ENCODE results near the gene MAP1LC3B.
"Not testable (repeated sequence)": the region's sequence is repeated elsewhere in the genome, so short reads cannot be mapped to it uniquely, and the experiment has no call there.

Gene MAP1LC3B

GRCh38 chr16:87361916-87362619 is 30.1 kb upstream of the MAP1LC3B start:
- DNase-seq: no peak

DNA sequence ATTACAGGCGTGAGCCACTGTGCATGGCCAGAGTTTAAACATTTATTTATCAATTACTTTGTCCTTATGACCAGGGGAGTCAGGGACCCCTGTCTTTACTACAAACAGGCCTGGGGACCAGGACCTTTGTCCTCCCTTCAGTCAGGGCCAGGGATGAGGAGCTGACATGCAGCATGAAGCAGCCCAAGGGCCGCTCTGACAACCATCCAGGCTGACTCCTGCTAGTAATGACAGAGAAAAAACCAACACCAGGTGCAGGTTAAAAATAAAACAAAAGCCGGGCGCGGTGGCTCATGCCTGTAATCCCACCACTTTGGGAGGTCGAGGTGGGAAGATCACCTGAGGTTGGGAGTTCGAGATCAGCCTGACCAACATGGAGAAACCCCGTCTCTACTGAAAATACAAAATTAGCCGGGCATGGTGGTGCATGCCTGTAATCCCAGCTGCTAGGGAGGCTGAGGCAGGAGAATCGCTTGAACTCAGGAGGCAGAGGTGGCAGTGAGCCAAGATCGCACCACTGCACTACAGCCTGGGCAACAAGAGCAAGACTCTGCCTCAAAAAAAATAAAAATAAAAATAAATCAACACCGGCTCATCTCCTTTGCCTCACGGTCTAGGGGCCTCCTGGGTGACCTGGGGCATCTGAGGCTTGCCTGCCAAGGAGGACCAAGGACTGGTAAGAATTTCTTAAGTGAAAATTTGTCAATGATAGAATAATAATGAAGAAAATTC is 29.1 kb upstream of the MAP1LC3B start:
- not testable (repeated sequence) for DNase-seq

DNA sequence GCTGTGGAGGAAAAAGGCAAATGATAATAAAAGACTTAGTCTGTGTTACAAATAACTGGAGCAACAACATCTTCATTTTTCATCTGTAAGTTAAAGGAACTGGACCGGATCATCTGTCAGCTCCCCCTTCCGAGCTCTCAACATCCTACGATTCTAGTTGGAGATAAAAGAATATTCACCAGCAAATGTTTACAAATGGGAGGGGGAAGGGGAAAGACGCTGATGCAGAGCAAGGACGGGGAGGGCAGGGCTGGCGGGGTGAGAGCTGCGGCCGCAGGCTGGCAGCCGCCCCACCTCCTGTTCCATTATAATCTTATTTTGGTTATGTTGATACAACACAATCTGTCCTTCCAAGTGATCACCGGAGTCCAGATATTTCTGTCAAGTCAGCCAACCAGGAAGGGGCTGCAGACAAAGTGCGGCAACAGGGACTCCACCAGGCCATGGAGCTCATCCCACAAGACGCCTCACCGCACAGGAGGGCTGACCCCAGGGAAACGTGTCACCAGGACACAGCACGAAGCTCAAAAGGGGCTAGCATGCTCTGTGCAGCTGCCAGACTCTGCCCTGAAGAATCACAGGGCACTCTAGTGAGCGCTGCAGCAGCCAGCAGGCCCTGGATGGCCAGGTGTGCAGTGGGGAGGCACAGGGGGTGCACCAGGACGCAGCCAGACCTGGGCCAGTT is 28.2 kb upstream of the MAP1LC3B start:
- DNase-seq: no peak

GRCh38 chr16:87365021-87365713 is 27.0 kb upstream of the MAP1LC3B start:
- DNase-seq: no peak

- no peak for DNase-seq
Measured at GRCh38 chr16:87366288-87366687, 25.8 kb upstream of the MAP1LC3B start.

GRCh38 chr16:87366930-87367329 is 25.2 kb upstream of the MAP1LC3B start:
- no peak for DNase-seq

- no peak for DNase-seq
Measured at GRCh38 chr16:87367529-87367928, 24.6 kb upstream of the MAP1LC3B start.

GRCh38 chr16:87368029-87368770 is 23.9 kb upstream of the MAP1LC3B start:
- no peak for DNase-seq

DNA sequence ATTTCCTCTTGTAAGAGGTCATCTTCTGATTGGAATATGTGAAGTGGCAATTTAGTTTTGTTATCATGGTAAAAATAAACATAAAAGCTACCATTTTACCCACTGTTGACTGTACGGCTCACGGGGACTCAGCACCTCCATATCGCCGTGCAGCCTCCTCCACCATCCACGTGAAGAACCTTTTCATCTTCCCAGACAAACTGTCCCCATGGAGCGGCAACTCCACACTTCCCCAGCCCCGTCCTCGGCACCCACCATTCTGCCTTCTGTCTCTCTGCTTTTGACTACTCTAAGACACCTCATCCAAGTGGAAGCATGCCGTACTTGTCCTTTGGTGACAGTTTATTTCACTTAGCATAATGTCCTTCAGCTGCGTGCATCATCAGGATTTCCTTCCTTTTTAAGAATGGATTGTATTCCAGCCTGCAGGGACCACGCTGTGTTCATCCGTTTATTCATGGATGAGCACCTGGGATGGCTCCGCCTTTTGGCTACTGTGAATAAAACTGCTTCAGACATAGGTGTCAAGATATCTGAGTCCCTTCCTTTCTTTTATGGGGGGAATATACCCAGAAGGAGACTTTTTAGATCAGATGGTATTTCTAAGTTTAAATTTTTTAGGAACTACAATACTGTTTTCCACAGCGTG is 22.9 kb upstream of the MAP1LC3B start:
- no peak for DNase-seq

DNA sequence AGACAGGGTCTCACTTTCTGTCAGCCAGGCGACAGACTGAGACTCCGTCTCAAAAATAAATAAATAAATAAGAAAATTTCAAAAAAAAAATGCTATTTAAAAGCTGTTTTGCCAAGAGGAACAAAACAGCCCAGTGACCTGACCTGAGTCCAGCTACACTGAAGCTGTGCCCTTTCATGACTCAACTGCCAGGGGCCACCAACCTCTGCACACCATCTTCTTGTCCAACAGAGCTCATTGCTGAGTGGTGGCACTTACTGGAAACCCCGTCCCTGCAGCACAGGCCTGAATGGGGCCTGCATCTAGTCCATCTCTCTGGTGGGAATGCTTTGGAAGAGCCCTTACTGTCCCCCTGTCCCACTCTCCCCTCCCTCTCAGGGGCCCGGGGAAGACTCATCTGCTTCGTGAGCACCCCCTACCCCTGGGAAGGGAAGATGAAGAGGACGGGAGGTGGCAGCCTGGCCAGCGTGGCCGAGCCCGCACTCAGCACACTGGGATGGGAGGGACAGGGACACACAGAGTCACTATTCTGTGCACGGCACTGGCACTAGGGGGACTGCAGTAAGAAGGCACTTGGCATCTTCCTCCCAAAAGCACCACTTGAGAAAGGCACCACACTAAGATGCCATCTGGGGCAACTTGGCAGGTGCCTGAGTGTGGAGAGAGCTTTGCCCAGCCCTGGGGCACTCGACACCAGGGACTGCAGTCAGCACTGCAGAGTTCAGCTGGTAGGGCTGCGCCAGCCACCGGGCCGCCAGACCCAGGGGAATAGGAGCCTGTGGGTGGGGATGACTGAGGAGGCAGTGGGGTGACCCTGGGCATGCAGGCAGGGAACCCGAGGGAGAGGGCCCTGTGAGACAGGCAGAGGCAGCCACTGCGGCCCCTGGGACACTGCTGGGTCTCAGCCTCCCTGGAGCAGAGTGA is 22.1 kb upstream of the MAP1LC3B start:
- DNase-seq: no peak

GRCh38 chr16:87371261-87371866 is 20.8 kb upstream of the MAP1LC3B start:
- DNase-seq: no peak

DNA sequence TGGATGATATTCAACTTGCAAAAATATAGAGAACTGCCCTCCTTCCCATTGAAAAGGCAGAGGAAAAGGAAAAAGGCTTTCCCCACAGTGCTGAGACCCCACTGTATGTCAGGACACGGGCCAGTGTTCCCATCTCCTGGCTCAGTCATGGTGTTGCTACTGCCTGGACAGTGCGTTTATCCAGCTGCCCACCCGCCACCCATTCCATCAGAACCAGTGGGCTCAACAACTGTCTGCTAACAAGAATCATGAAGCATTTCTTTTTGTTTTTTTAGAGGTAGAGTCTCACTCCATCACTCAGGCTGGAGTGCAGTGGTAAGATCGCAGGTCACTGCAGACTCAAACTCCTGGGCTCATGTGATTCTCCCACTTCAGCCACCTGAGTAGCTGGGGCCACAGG is 19.8 kb upstream of the MAP1LC3B start:
- no peak for DNase-seq

DNA sequence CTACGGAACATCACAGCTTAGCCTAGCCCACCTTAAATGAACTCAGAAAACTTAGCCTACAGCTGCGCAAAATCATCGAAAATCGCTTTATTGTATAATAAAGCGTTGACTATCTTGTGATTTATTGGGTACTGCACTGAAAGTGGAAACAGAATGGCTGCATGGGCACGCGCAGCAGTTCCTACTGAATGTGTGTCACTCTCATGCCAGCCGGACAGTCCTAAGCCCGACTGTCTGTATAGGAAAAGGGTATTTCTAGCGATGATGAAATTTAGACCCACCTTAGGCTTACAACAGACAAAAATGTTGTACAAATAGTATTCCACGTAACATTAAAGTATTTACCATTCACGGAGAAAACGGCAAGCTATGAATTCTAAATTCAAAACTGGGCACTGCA is 17.8 kb upstream of the MAP1LC3B start:
- DNase-seq: no peak

DNA sequence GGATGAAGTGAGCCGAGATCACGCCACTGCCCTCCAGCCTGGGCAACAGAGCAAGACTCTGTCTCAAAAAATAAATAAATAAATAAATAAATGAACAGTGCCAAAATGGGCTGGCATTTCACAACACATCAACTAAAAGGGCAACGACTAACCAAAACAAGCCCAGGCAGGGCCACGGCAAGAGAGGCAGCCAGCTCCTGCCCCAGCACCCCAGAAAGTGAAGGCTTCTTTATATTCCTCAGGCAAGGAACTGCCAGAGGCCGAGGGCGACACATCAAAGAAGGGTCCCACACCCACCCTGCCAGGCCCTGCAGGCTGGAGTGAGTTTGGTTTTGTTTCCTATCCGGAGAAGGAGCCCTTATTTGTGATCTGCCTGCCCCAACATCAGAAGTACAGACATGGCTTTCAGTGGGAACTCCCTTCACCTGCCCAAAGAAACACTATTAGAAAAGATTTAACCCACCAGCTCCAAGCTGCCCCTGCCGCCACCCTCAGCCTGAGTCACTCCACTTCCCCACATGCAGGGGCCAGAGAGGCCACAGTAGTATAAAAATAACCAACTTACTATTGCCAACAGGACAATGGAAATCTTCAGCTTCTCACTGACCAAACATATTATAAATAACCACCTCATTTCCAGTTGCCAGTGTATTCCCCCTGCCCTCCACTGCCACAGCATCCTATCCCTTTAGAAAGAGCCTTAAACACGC is 16.6 kb upstream of the MAP1LC3B start:
- DNase-seq: no peak

- no peak for DNase-seq
Measured at GRCh38 chr16:87376660-87377059, 15.5 kb upstream of the MAP1LC3B start.

- not testable (repeated sequence) for DNase-seq
Measured at GRCh38 chr16:87379312-87379752, 12.8 kb upstream of the MAP1LC3B start.

GRCh38 chr16:87380403-87380802 is 11.7 kb upstream of the MAP1LC3B start:
- DNase-seq: no peak

DNA sequence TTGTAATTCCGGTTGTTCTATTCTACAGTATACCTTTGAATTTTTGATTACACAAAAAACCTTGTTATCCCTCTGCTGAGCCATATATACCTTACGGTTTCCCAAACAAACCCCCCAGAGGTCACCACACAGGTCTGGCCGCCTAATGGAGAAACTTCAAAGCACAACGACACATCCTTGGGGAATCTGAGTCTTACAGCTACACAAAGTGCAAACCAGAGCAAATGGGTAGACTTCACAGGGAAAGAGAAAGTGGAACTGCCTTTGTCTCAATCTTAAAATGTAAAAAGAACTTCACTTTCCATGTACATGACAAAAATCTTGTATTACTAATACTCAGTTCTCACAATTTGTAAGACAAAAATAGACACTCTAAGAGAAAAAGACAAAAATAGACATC is 11.3 kb upstream of the MAP1LC3B start:
- DNase-seq: no peak

GRCh38 chr16:87382023-87382785 is 9.9 kb upstream of the MAP1LC3B start:
- no peak for DNase-seq
